Keratinocyte (primary cell): Measurements from ENCODE around the gene ZNF804B.

ENCODE experiments used
- CTCF ChIP-seq, 3 experiments: IDR thresholded peaks in 1 of 3; conservative IDR thresholded peaks in 1 of 3; optimal IDR thresholded peaks in 1 of 3; 2 replicates in 2 of 3; 3 replicates in 1 of 3; pipeline versions ENCODE3 to v1.5.1; 2011; ENCODE audit warnings: low read length in 3 of 3, mild to moderate bottlenecking in 3 of 3, moderate library complexity in 2 of 3, control low read depth in 1 of 3, inconsistent platforms in 1 of 3; ENCODE audit not compliant: insufficient read depth in 2 of 3; ENCODE audit errors: extremely low read depth in 1 of 3
- EZH2 ChIP-seq: IDR thresholded peaks from one replicate; pipeline ENCODE4 v1.6.1; 2012; ENCODE audit warnings: inconsistent platforms, mild to moderate bottlenecking, low read length, moderate library complexity

GRCh38 chr7:89308535-89308934 lies 549.0 kb downstream of the ZNF804B start:
- no peak for TF ChIP-seq CTCF (optimal IDR thresholded peaks at IDR 0.05 in 1 of 3, IDR thresholded peaks at IDR 0.05 in 1 of 3, conservative IDR thresholded peaks at IDR 0.05 in 1 of 3; ENCODE audit: extremely low read depth in 1 of 3, insufficient read depth in 2 of 3, low read length in 3 of 3)
- TF ChIP-seq EZH2 = no peak
